Keratinocyte (primary cell): Measurements from ENCODE around the gene CPAMD8. TPM values are rescaled to one million over a fixed set of nuclear protein-coding genes. Genes with fewer than 3 reads are reported as not detected.

Experiments
- DNase-seq: peaks from one replicate; pipeline ENCODE4 v3.0.0-alpha.2; 2011; ENCODE audit warnings: low read depth, missing footprints, low spot score
- FAIRE-seq: peaks from 2 replicates; lab custom pipeline; 2011; peaks lifted over from hg19 to GRCh38; lab: Jason Lieb, UNC
- H2AFZ ChIP-seq: 2 replicates; pipeline ENCODE4 v1.6.0; 2012; ENCODE audit warnings: low read length, control low read depth, inconsistent platforms; ENCODE audit not compliant: control insufficient read depth
- H3K27ac ChIP-seq: 2 replicates; pipeline ENCODE4 v1.5.1; 2011; ENCODE audit warnings: low read length; ENCODE audit not compliant: control insufficient read depth, insufficient read depth
- H3K27me3 ChIP-seq: 3 replicates; pipeline ENCODE4 v1.6.0; 2011; ENCODE audit warnings: low read length; ENCODE audit not compliant: control insufficient read depth, insufficient read depth; ENCODE audit errors: extremely low read depth
- H3K36me3 ChIP-seq, 2 experiments: 2 replicates in 1 of 2; 3 replicates in 1 of 2; pipeline ENCODE4 v1.5.1; 2011; ENCODE audit warnings: low read length in 2 of 2, mild to moderate bottlenecking in 1 of 2; ENCODE audit not compliant: control insufficient read depth in 2 of 2, insufficient read depth in 2 of 2; ENCODE audit errors: extremely low read depth in 1 of 2
- H3K4me1 ChIP-seq: 3 replicates; pipeline ENCODE4 v1.5.1; 2011; ENCODE audit warnings: low read length; ENCODE audit not compliant: control insufficient read depth, insufficient read depth; ENCODE audit errors: extremely low read depth
- H3K4me2 ChIP-seq: 3 replicates; pipeline ENCODE4 v1.6.0; 2011; ENCODE audit warnings: low read depth, low read length; ENCODE audit not compliant: control insufficient read depth, insufficient read depth; ENCODE audit errors: extremely low read depth
- H3K4me3 ChIP-seq, 3 experiments: fragments of 200-600 bp in 1 of 3; sonication (generic) in 1 of 3; 2 replicates in 2 of 3; 3 replicates in 1 of 3; pipeline ENCODE4 v1.5.1; 2011 to 2016; ENCODE audit warnings: low read length in 3 of 3, mild to moderate bottlenecking in 3 of 3, control low read depth in 2 of 3, inconsistent platforms in 1 of 3, low read depth in 1 of 3, mixed read lengths in 1 of 3, mixed run types in 1 of 3, moderate library complexity in 1 of 3; ENCODE audit not compliant: control insufficient read depth in 2 of 3, insufficient read depth in 2 of 3; ENCODE audit errors: extremely low read depth in 1 of 3
- H3K79me2 ChIP-seq: 2 replicates; pipeline ENCODE4 v1.6.0; 2012; ENCODE audit warnings: low read length; ENCODE audit not compliant: control insufficient read depth, insufficient read depth
- H3K9ac ChIP-seq: 3 replicates; pipeline ENCODE4 v1.6.0; 2011; ENCODE audit warnings: low read length; ENCODE audit not compliant: control insufficient read depth, insufficient read depth; ENCODE audit errors: extremely low read depth
- H3K9me1 ChIP-seq: 3 replicates; pipeline ENCODE4 v1.6.0; 2011; ENCODE audit warnings: low read length; ENCODE audit not compliant: control insufficient read depth, insufficient read depth; ENCODE audit errors: extremely low read depth
- H3K9me3 ChIP-seq: 2 replicates; pipeline ENCODE4 v1.5.1; 2012; ENCODE audit warnings: low read depth, low read length; ENCODE audit not compliant: control insufficient read depth
- H4K20me1 ChIP-seq: 3 replicates; pipeline ENCODE4 v1.6.0; 2011; ENCODE audit warnings: low read length; ENCODE audit not compliant: control insufficient read depth, insufficient read depth; ENCODE audit errors: extremely low read depth
- EZH2 ChIP-seq: IDR thresholded peaks from one replicate; pipeline ENCODE4 v1.6.1; 2012; ENCODE audit warnings: inconsistent platforms, mild to moderate bottlenecking, low read length, moderate library complexity
- dilution Hi-C: fragments of 300-500 bp; cut with MboI; formaldehyde crosslinking; loops from one replicate; pipeline ENCODE4 v1.7.0; 2020; ENCODE audit warnings: low sequenced_read_pairs; ENCODE audit not compliant: extremely low pct_ligation_motif_present
- polyA plus RNA-seq, 5 experiments: library from polyadenylated mRNA; depleted of rRNA in 3 of 5; stranded (reverse) in 3 of 5; stranded (forward) in 1 of 5; unstranded in 1 of 5; fragments of >200 nt; gene quantifications; 1 replicate in 1 of 5; 2 replicates in 3 of 5; 3 replicates in 1 of 5; pipeline versions ENCODE4 v1.2.1 to v1.2.3, GENCODE V29; 2011 to 2012; ENCODE audit warnings: missing spikeins in 2 of 5, low read depth in 1 of 5, low replicate concordance in 1 of 5
- TF ChIP-seq, protein P1 (sequence below), 3 experiments: IDR thresholded peaks in 1 of 3; conservative IDR thresholded peaks in 1 of 3; optimal IDR thresholded peaks in 1 of 3; 2 replicates in 2 of 3; 3 replicates in 1 of 3; pipeline versions ENCODE3 to v1.5.1; 2011; ENCODE audit warnings: low read length in 3 of 3, mild to moderate bottlenecking in 3 of 3, moderate library complexity in 2 of 3, control low read depth in 1 of 3, inconsistent platforms in 1 of 3; ENCODE audit not compliant: insufficient read depth in 2 of 3; ENCODE audit errors: extremely low read depth in 1 of 3

The CPAMD8 gene
- polyA plus RNA-seq, 1 donor (not counting 4 experiments of a cell fraction or from before 2014, with no cell fraction given), result 0.38 TPM

DNA sequence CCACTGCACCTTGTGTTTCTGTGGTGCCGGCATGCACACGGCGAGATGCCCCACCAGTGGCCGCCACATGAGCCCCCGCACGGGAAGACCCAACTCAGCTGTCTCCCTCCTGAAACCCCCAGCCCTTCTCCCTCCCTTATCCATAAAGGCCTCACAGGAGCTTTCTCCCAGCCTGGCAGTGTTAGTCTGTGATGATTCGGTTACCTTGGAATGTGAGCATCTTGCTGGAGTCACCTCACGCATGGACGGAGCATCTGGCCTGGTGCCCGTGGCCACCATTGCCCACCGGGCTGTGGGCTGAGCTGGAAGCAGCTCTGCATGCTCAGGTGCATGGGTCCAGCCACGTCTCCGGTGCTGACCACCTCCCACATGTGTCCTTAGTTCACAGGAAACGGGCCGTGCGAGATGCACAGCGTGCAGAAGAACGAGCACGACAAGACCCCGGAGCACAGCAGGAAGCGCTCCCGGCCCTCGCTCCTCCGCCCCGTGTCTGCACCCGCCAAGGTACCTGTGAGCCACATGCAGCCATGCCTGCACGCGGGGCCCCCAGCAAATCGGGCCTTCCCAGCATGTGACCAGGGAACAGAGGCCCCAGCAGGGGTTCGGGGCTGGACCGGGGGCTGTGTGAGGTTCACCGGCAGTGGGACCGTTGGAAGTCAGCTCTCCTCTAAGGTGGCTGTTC is 175.4 kb downstream of the CPAMD8 start:
- H3K4me1 ChIP-seq, result no peaks in the 10 kb centered on the region
- H3K4me3 ChIP-seq, result no peak overlapping the region
- dilution Hi-C loops, result no loop called here
- no peak overlapping the region for H2AFZ ChIP-seq
- FAIRE-seq, result no peak
- no peak for TF ChIP-seq EZH2
- TF ChIP-seq, protein P1, sequence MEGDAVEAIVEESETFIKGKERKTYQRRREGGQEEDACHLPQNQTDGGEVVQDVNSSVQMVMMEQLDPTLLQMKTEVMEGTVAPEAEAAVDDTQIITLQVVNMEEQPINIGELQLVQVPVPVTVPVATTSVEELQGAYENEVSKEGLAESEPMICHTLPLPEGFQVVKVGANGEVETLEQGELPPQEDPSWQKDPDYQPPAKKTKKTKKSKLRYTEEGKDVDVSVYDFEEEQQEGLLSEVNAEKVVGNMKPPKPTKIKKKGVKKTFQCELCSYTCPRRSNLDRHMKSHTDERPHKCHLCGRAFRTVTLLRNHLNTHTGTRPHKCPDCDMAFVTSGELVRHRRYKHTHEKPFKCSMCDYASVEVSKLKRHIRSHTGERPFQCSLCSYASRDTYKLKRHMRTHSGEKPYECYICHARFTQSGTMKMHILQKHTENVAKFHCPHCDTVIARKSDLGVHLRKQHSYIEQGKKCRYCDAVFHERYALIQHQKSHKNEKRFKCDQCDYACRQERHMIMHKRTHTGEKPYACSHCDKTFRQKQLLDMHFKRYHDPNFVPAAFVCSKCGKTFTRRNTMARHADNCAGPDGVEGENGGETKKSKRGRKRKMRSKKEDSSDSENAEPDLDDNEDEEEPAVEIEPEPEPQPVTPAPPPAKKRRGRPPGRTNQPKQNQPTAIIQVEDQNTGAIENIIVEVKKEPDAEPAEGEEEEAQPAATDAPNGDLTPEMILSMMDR (optimal IDR thresholded peaks at IDR 0.05 in 1 of 3, IDR thresholded peaks at IDR 0.05 in 1 of 3, conservative IDR thresholded peaks at IDR 0.05 in 1 of 3; ENCODE audit: extremely low read depth in 1 of 3, insufficient read depth in 2 of 3, low read length in 3 of 3), result no peak
- DNase-seq, result no peak
- no peaks in the 10 kb centered on the region for H3K27me3 ChIP-seq
- peaks cover 43 to 44% of the 10 kb centered on the region in 2 experiments for H3K36me3 ChIP-seq
- peaks cover 4% of the 10 kb centered on the region for H3K79me2 ChIP-seq
- no peaks in the 10 kb centered on the region for H3K9me3 ChIP-seq
- no peak overlapping the region for H3K9ac ChIP-seq
- no peak overlapping the region for H3K27ac ChIP-seq
- H4K20me1 ChIP-seq, result peaks cover 3% of the 10 kb centered on the region
- no peaks in the 10 kb centered on the region for H3K9me1 ChIP-seq
- no peak overlapping the region for H3K4me2 ChIP-seq

DNA sequence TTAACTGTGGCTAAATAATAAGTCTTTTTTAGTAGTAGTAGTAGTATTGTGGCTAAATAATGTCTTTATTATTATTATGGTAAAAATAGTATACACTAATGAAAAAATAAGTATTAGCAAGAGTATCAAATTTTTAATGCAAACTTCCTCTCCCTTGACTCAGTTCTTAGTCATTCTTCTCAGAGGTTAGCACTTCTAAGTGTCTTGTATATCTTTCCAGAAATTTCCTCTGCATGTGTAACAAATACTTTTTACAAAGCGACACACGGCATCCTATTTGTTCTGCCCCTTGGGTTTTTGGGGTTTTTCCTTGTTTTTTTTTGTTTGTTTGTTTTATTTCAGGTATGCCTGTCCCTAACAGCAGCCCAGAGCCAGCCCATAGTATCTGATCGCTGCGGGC is 176.5 kb downstream of the CPAMD8 start:
- no peak for DNase-seq
- Histone ChIP-seq H3K9me1 (no peaks in the 10 kb centered on the region), H3K79me2 (peaks cover 4% of the 10 kb centered on the region), H3K9ac (no peak overlapping the region), H3K27me3 (no peaks in the 10 kb centered on the region), H3K4me1 (no peaks in the 10 kb centered on the region), H3K9me3 (no peaks in the 10 kb centered on the region), H3K4me2 (no peak overlapping the region), H3K4me3 (no peak overlapping the region), H4K20me1 (peaks cover 3% of the 10 kb centered on the region), H2AFZ (no peak overlapping the region), H3K27ac (no peak overlapping the region), H3K36me3 (peaks cover 41 to 48% of the 10 kb centered on the region in 2 experiments)
- no peak for TF ChIP-seq EZH2
- TF ChIP-seq, protein P1 (optimal IDR thresholded peaks at IDR 0.05 in 1 of 3, IDR thresholded peaks at IDR 0.05 in 1 of 3, conservative IDR thresholded peaks at IDR 0.05 in 1 of 3; ENCODE audit: extremely low read depth in 1 of 3, insufficient read depth in 2 of 3, low read length in 3 of 3), result no peak
- no peak for FAIRE-seq
- dilution Hi-C loops, result no loop called here
